Measurements from ENCODE around the gene NOS1AP. TPM values are rescaled to one million over a fixed set of nuclear protein-coding genes. Genes with fewer than 3 reads are reported as not detected.
"Not testable (repeated sequence)": the region's sequence is repeated elsewhere in the genome, so short reads cannot be mapped to it uniquely, and the experiment has no call there.

The NOS1AP gene
- total RNA-seq, 1 experiment from 2014 or later: 9.9 TPM

DNA sequence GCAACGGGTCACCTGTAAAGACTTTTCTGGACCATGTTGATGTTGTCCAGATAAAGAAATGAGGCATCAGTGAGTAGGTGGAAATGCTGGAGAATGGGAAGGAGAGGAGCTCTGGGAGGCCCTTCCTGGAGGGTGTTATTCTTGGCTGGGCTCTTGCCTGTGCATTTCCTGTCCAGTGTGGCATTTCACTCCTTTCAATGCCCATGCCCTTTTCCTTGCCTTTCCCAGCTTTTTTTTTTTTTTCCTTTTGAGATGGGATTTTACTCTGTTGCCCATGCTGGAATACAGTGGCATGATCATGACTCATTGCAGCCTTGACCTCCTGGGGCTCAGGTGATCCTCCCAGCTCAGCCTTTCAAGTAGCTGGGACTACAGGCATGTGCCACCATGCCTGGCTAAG is 11.8 kb downstream of the NOS1AP start:
- Mint-ChIP-seq H3K36me3 (ENCODE audit: insufficient read depth, unreplicated experiment) (no peaks in the 10 kb centered on the region), H3K27me3 (ENCODE audit: unreplicated experiment) (no peaks in the 10 kb centered on the region), H3K27ac (ENCODE audit: unreplicated experiment) (no peak overlapping the region), H3K4me3 (ENCODE audit: low read depth, unreplicated experiment) (no peak overlapping the region), H3K9me3 (ENCODE audit: low read depth, unreplicated experiment) (peaks cover 6% of the 10 kb centered on the region), H3K4me1 (ENCODE audit: low read depth, unreplicated experiment) (peaks cover 33% of the 10 kb centered on the region)
- CTCF ChIA-PET: interaction anchor here (0.8 to 0.9 kb wide), 3 partner anchors 11 to 338 kb away, joined by 3 to 4 read pairs (median 3); no protein-coding TSS in a partner anchor
- TF ChIP-seq, protein P1, sequence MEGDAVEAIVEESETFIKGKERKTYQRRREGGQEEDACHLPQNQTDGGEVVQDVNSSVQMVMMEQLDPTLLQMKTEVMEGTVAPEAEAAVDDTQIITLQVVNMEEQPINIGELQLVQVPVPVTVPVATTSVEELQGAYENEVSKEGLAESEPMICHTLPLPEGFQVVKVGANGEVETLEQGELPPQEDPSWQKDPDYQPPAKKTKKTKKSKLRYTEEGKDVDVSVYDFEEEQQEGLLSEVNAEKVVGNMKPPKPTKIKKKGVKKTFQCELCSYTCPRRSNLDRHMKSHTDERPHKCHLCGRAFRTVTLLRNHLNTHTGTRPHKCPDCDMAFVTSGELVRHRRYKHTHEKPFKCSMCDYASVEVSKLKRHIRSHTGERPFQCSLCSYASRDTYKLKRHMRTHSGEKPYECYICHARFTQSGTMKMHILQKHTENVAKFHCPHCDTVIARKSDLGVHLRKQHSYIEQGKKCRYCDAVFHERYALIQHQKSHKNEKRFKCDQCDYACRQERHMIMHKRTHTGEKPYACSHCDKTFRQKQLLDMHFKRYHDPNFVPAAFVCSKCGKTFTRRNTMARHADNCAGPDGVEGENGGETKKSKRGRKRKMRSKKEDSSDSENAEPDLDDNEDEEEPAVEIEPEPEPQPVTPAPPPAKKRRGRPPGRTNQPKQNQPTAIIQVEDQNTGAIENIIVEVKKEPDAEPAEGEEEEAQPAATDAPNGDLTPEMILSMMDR (IDR thresholded peaks at IDR 0.05; ENCODE audit: unreplicated experiment): no peak
- no peak for DNase-seq
- no TSS peak for BruUV-seq (replicated peaks)
- intact Hi-C loops (cut with micrococcal nuclease; ENCODE audit: unreplicated experiment): no loop called here

DNA sequence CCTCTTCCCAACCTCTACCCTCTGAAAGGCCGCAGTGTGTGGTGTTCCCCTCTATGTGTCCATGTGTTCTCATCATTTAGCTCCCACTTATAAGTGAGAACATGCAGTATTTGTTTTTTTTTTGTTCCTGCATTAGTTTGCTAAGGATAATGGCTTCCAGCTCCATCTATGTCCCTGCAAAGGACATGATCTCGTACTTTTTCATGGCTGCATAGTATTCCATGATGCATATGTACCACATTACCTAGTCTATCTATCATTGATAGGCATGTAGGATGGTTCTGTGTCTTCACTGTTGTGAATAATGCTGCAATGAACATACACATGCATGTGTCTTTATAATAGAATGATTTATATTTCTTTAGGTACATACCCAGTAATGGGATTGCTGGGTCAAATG is 12.6 kb downstream of the NOS1AP start:
- intact Hi-C loops (cut with micrococcal nuclease; ENCODE audit: unreplicated experiment); BruUV-seq (replicated peaks); CTCF ChIA-PET; H3K36me3 Mint-ChIP-seq (ENCODE audit: insufficient read depth, unreplicated experiment); H3K27ac Mint-ChIP-seq (ENCODE audit: unreplicated experiment); H3K9me3 Mint-ChIP-seq (ENCODE audit: low read depth, unreplicated experiment); H3K27me3 Mint-ChIP-seq (ENCODE audit: unreplicated experiment); H3K4me3 Mint-ChIP-seq (ENCODE audit: low read depth, unreplicated experiment); DNase-seq: not testable (repeated sequence)
- H3K4me1 Mint-ChIP-seq (ENCODE audit: low read depth, unreplicated experiment): peaks cover 29% of the 10 kb centered on the region

DNA sequence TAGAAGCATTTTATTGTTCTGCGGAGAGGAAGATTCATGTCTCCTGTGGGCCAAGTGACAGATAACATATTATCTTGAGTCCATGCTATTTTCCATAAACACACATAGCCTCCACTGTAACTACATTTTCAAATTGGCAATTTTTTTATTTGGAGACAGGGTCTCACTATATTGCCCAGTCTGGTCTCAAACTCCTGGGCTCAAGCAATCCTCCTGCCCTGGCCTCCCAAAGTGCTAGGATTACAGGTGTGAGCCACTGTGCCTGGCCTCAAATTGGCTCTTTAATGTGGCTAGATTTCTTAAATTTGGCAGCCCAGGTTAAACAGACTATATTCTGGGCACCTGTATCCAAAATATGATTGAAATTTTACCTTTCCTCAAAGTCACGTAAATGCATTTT is 13.8 kb downstream of the NOS1AP start:
- Mint-ChIP-seq H3K27ac (ENCODE audit: unreplicated experiment) (no peak overlapping the region), H3K36me3 (ENCODE audit: insufficient read depth, unreplicated experiment) (no peaks in the 10 kb centered on the region), H3K27me3 (ENCODE audit: unreplicated experiment) (no peaks in the 10 kb centered on the region), H3K4me1 (ENCODE audit: low read depth, unreplicated experiment) (peaks cover 28% of the 10 kb centered on the region), H3K9me3 (ENCODE audit: low read depth, unreplicated experiment) (peaks cover 6% of the 10 kb centered on the region), H3K4me3 (ENCODE audit: low read depth, unreplicated experiment) (no peak overlapping the region)
- CTCF ChIA-PET: no interaction called here
- no TSS peak for BruUV-seq (replicated peaks)
- TF ChIP-seq, protein P1 (IDR thresholded peaks at IDR 0.05; ENCODE audit: unreplicated experiment): no peak
- intact Hi-C loops (cut with micrococcal nuclease; ENCODE audit: unreplicated experiment): no loop called here
- no peak for DNase-seq

DNA sequence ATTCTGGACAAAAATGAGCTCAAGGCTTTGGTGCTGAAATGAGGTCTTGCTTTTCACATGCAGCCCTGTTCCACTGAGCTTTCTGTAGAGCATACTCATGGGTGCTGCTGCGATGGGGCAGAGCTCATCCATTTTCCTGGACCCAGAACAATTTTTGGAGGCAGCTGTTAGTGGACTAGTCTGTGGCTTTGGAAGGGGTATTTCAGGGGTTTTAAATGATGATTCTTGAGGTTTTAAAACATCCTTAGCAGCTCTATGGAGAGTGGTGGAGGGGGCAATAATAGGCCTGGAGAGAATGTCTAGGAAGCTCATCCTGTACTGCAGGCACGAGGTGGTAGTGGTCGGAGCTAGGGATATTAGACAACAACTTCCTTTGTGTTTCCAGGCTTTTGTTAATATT is 16.5 kb downstream of the NOS1AP start:
- intact Hi-C loops (cut with micrococcal nuclease; ENCODE audit: unreplicated experiment): no loop called here
- H3K27ac Mint-ChIP-seq (ENCODE audit: unreplicated experiment): no peak overlapping the region
- no peaks in the 10 kb centered on the region for H3K27me3 Mint-ChIP-seq (ENCODE audit: unreplicated experiment)

DNA sequence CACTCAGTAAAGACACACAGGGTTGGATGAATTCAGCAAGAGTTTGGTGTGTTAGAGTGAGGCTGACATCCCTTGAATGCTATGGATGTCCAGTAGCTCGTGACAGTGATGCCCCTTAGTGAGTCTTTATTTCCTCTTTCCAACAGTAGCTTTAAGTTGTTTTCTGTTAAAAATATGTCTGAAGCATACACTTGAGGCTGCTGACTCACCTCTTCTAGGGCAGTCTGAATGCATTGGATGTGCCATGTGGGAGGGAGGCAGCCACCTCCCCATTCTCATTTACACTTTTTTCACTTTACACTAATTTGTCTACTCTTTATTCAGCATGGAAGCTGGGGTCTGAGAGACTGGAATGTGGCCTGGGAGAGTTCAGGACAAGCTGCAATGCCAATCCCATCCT is 17.6 kb downstream of the NOS1AP start:
- Mint-ChIP-seq H3K4me1 (ENCODE audit: low read depth, unreplicated experiment) (peaks cover 43% of the 10 kb centered on the region), H3K27me3 (ENCODE audit: unreplicated experiment) (no peaks in the 10 kb centered on the region), H3K36me3 (ENCODE audit: insufficient read depth, unreplicated experiment) (no peaks in the 10 kb centered on the region), H3K27ac (ENCODE audit: unreplicated experiment) (no peak overlapping the region), H3K4me3 (ENCODE audit: low read depth, unreplicated experiment) (no peak overlapping the region), H3K9me3 (ENCODE audit: low read depth, unreplicated experiment) (peaks cover 4% of the 10 kb centered on the region)
- TF ChIP-seq, protein P1 (IDR thresholded peaks at IDR 0.05; ENCODE audit: unreplicated experiment): no peak
- no TSS peak for BruUV-seq (replicated peaks)
- DNase-seq: no peak
- CTCF ChIA-PET: no interaction called here
- intact Hi-C loops (cut with micrococcal nuclease; ENCODE audit: unreplicated experiment): no loop called here

More for the DNA sequence above, 16.5 kb downstream of the NOS1AP start:
- no peaks in the 10 kb centered on the region for H3K36me3 Mint-ChIP-seq (ENCODE audit: insufficient read depth, unreplicated experiment)
- BruUV-seq (replicated peaks): no TSS peak
- DNase-seq: no peak
- CTCF ChIA-PET: no interaction called here
- peaks cover 6% of the 10 kb centered on the region for H3K9me3 Mint-ChIP-seq (ENCODE audit: low read depth, unreplicated experiment)
- TF ChIP-seq, protein P1 (IDR thresholded peaks at IDR 0.05; ENCODE audit: unreplicated experiment): no peak
- no peak overlapping the region for H3K4me3 Mint-ChIP-seq (ENCODE audit: low read depth, unreplicated experiment)
- peaks cover 42% of the 10 kb centered on the region for H3K4me1 Mint-ChIP-seq (ENCODE audit: low read depth, unreplicated experiment)

All from Calu3 (cell line).